ENCODE data around the gene TPSAB1. TPM values are rescaled to one million over a fixed set of nuclear protein-coding genes. Genes with fewer than 3 reads are reported as not detected.

TPSAB1 gene
- polyA plus RNA-seq, 3 donors from 2014 or later: not detected

DNA sequence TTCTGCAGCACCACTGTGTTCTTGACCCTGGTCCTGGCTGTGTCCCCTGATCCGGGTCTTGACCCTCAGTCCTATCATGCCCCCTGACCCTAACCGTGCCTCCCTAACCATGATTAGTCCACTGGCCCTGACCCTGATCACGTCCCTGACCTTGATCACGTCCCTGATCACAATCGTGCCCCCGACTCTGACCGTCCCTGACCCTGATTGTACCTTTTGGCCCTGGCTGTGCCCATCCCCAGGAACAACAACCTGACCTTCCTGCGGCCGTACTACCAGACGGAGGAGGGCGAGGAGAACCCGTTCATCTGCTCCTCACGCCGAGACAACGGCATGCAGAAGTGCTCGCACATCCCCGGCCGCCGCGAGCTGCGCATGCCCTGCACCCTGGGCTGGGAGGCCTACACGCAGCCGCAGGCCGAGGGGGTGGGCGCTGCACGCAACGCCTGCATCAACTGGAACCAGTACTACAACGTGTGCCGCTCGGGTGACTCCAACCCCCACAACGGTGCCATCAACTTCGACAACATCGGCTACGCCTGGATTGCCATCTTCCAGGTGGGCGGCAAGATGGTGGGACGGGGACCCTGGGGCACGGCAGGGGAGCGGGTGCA lies 40.4 kb upstream of the TPSAB1 start:
- peaks cover 0 to 2% of the 10 kb centered on the region in 2 donors for H3K4me1 Mint-ChIP-seq
- H3K27ac Mint-ChIP-seq: peak overlapping the region in 1 of 6 donors; percentile 77
- no peaks in the 10 kb centered on the region for H3K9me3 Mint-ChIP-seq
- no peaks in the 10 kb centered on the region for H3K36me3 Mint-ChIP-seq
- no peak overlapping the region for H3K4me3 Mint-ChIP-seq
- no peak for DNase-seq
- peaks cover 1 to 7% (median 5%) of the 10 kb centered on the region in 3 donors for H3K27me3 Mint-ChIP-seq (ENCODE audit: low read depth in 3 of 3)

DNA sequence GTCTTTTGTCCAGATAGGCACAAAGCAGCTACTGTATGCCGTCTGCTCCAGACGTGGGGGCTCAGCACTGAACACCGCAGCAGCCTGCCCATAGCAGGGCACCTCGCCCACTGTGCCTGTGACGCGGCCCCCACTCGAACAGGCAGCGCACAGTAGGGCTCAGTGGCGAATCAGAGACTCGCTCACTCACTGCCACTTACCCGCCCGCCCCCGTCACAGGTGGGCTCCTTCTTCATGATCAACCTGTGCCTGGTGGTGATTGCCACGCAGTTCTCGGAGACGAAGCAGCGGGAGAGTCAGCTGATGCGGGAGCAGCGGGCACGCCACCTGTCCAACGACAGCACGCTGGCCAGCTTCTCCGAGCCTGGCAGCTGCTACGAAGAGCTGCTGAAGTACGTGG lies 39.1 kb upstream of the TPSAB1 start:
- Mint-ChIP-seq H3K36me3 (no peaks in the 10 kb centered on the region), H3K4me1 (peaks cover 0 to 2% of the 10 kb centered on the region in 2 donors), H3K4me3 (no peak overlapping the region), H3K27me3 (ENCODE audit: low read depth in 3 of 3) (peaks cover 1 to 6% (median 3%) of the 10 kb centered on the region in 3 donors), H3K9me3 (no peaks in the 10 kb centered on the region), H3K27ac (no peak overlapping the region)
- DNase-seq: no peak

DNA sequence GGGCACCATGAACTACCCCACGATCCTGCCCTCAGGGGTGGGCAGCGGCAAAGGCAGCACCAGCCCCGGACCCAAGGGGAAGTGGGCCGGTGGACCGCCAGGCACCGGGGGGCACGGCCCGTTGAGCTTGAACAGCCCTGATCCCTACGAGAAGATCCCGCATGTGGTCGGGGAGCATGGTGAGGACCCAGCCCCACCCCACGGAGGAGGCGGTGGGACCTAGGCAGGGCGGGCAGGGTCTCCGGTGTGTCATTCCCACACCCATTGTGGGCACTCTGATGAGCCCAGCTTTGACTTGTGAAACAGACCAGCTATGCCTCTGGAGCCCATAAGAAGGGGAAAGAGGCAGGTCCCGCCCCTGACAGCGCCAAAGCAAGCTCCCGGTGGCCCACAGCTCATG lies 38.2 kb upstream of the TPSAB1 start:
- DNase-seq: no peak
- no peaks in the 10 kb centered on the region for H3K36me3 Mint-ChIP-seq
- no peak overlapping the region for H3K27ac Mint-ChIP-seq
- H3K9me3 Mint-ChIP-seq: no peaks in the 10 kb centered on the region
- H3K27me3 Mint-ChIP-seq (ENCODE audit: low read depth in 3 of 3): peaks cover 1 to 5% (median 2%) of the 10 kb centered on the region in 3 donors
- H3K4me1 Mint-ChIP-seq: peaks cover 0 to 2% of the 10 kb centered on the region in 2 donors
- no peak overlapping the region for H3K4me3 Mint-ChIP-seq

DNA sequence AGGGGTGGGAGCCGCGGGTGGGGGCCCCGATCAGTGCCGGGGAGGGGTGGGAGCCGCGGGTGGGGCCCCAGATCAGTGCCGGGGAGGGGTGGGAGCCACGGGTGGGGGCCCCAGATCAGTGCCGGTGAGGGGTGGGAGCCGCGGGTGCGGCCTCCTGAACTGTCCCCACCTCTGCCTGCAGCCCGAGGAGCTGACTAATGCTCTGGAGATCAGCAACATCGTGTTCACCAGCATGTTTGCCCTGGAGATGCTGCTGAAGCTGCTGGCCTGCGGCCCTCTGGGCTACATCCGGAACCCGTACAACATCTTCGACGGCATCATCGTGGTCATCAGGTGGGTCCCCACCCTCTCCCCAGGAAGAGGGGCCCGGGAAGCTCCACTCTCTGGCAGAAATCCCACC lies 35.6 kb upstream of the TPSAB1 start:
- no peak for DNase-seq
- no peak overlapping the region for H3K27ac Mint-ChIP-seq
- no peak overlapping the region for H3K4me3 Mint-ChIP-seq
- no peaks in the 10 kb centered on the region for H3K9me3 Mint-ChIP-seq
- peaks cover 0 to 4% (median 1%) of the 10 kb centered on the region in 3 donors for H3K27me3 Mint-ChIP-seq (ENCODE audit: low read depth in 3 of 3)
- no peaks in the 10 kb centered on the region for H3K36me3 Mint-ChIP-seq
- peaks cover 0 to 6% of the 10 kb centered on the region in 2 donors for H3K4me1 Mint-ChIP-seq

DNA sequence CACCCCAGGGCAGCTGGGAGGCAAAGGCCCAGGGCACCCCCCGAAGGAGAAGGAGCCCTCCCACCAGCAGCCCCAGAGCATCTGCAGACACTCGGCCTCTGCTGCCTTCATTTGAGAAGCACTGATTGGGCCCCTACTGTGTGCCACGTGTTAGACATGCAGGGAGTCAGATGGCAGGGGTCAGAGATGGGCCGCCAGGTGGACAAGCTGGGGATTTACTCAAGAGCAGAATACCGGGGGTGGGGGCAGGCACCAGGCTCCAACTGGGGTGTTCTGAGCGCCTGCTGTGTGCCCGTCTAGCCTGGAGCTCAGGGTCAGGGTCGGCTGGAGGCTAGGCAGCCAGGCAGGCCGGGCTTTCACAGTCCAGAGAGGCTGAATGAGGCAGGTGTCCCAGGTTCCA lies 34.2 kb upstream of the TPSAB1 start:
- no peaks in the 10 kb centered on the region for H3K36me3 Mint-ChIP-seq
- no peak overlapping the region for H3K4me3 Mint-ChIP-seq
- no peak overlapping the region for H3K27ac Mint-ChIP-seq
- no peak for DNase-seq
- H3K9me3 Mint-ChIP-seq: no peaks in the 10 kb centered on the region
- H3K27me3 Mint-ChIP-seq (ENCODE audit: low read depth in 3 of 3): peaks cover 0 to 2% (median 0%) of the 10 kb centered on the region in 3 donors
- peaks cover 0 to 6% of the 10 kb centered on the region in 2 donors for H3K4me1 Mint-ChIP-seq

DNA sequence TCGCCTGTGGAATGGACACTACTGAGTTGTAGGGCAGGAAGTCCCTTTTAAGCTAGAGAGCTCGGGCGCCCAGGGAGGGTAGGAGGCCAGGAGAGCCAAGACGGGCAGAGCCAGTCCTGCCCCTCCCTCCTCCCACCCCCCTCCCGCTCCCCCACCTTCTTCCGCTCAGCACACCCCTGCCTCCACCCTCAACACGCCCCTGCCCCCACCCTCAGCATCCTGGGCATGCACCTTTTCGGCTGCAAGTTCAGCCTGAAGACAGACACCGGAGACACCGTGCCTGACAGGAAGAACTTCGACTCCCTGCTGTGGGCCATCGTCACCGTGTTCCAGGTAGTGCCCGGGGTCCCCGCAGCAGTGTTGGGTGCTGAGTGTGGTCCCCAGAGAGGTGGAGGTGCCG lies 33.7 kb upstream of the TPSAB1 start:
- Mint-ChIP-seq H3K27me3 (ENCODE audit: low read depth in 3 of 3) (peaks cover 0 to 2% (median 0%) of the 10 kb centered on the region in 3 donors), H3K9me3 (no peaks in the 10 kb centered on the region), H3K4me1 (peaks cover 0 to 6% of the 10 kb centered on the region in 2 donors), H3K36me3 (no peaks in the 10 kb centered on the region), H3K27ac (no peak overlapping the region), H3K4me3 (no peak overlapping the region)
- DNase-seq: no peak

DNA sequence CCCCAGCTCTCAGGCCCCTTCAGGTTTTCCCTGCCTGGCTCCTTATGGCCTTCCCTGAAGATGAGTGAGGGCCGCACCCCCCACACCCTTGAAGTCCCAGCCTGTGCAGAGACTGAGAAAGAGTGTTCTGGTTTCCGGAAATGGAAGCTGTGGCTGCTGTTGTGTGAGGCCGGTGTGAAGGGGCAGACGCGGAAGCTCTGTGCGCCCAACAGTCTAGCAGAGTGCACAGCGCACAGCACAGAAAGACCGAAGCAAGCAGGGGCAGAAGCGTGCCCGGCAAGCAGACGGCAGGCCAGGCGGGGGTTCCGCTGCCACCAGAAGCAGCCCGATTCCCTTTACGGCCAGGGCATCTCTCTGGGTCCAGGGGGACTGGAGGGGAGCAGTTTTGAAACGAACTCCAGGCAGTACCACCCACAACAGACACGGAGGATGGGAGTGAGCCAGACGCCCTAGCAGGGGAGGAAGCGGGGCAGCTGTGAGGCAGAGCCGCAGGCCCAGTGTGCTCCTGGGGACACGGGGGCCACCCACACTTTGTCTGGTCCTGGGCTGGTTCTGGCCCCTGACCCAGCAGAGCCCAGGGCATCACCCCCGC lies 32.2 kb upstream of the TPSAB1 start:
- Mint-ChIP-seq H3K27ac (peak overlapping the region; percentile 68 to 90 (median 78)), H3K36me3 (no peaks in the 10 kb centered on the region), H3K27me3 (ENCODE audit: low read depth in 3 of 3) (peaks cover 0 to 2% (median 0%) of the 10 kb centered on the region in 3 donors), H3K4me1 (peaks cover 0 to 6% of the 10 kb centered on the region in 2 donors), H3K9me3 (no peaks in the 10 kb centered on the region), H3K4me3 (peak overlapping the region; percentile 65 to 81 (median 77))
- peak; percentile 17 to 42 (median 32) for DNase-seq

DNA sequence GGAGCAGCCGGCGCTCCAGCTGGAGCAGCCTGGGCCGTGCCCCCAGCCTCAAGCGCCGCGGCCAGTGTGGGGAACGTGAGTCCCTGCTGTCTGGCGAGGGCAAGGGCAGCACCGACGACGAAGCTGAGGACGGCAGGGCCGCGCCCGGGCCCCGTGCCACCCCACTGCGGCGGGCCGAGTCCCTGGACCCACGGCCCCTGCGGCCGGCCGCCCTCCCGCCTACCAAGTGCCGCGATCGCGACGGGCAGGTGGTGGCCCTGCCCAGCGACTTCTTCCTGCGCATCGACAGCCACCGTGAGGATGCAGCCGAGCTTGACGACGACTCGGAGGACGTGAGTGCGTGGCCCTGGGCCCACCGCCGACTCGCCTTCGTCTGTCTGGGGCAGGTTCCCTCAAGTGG lies 31.4 kb upstream of the TPSAB1 start:
- Mint-ChIP-seq H3K27me3 (ENCODE audit: low read depth in 3 of 3) (peaks cover 0 to 2% (median 0%) of the 10 kb centered on the region in 3 donors), H3K4me3 (no peak overlapping the region), H3K36me3 (no peaks in the 10 kb centered on the region), H3K9me3 (no peaks in the 10 kb centered on the region), H3K4me1 (peaks cover 0 to 6% of the 10 kb centered on the region in 2 donors), H3K27ac (no peak overlapping the region)
- DNase-seq: no peak

DNA sequence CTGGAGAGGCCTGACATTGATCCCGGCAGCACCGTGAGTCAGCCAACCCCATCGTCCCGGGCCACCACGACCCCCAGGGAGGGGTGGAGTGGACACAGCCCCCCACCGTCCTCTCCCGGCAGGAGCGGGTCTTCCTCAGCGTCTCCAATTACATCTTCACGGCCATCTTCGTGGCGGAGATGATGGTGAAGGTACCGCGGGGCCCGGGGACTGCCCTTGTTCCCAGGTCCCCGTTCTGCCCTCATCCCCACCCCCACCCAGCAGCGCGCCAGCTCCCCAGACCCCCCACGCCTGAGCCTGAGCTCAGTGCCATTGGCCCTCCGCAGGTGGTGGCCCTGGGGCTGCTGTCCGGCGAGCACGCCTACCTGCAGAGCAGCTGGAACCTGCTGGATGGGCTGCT lies 30.0 kb upstream of the TPSAB1 start:
- no peaks in the 10 kb centered on the region for H3K36me3 Mint-ChIP-seq
- H3K4me1 Mint-ChIP-seq: peaks cover 0 to 6% of the 10 kb centered on the region in 2 donors
- no peaks in the 10 kb centered on the region for H3K9me3 Mint-ChIP-seq
- H3K27me3 Mint-ChIP-seq (ENCODE audit: low read depth in 3 of 3): peaks cover 0 to 2% (median 0%) of the 10 kb centered on the region in 3 donors
- H3K27ac Mint-ChIP-seq: no peak overlapping the region
- H3K4me3 Mint-ChIP-seq: no peak overlapping the region
- DNase-seq: no peak

DNA sequence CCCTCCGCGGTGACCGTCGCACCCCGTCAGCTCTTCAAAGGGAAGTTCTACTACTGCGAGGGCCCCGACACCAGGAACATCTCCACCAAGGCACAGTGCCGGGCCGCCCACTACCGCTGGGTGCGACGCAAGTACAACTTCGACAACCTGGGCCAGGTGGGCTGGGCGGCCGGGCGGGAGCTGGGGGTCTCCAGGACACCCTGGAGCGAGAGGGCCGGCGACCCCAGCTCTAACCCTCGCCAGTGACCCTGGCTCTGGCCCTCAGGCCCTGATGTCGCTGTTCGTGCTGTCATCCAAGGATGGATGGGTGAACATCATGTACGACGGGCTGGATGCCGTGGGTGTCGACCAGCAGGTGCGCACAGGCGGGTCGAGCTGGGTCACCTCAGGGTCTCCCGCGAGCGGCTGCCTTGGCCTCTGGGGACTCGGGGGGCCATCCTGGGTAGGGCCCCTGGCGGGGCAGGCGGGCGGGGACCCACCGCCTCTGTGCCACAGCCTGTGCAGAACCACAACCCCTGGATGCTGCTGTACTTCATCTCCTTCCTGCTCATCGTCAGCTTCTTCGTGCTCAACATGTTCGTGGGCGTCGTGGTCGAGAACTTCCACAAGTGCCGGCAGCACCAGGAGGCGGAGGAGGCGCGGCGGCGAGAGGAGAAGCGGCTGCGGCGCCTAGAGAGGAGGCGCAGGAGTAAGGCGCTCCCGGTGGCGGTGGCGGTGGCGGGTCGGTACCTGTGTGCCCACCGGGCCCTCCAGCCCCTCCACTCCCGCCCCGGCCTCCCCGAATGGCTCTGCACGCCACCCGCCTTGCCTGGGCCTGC lies 28.8 kb upstream of the TPSAB1 start:
- peaks cover 0 to 6% of the 10 kb centered on the region in 2 donors for H3K4me1 Mint-ChIP-seq
- H3K4me3 Mint-ChIP-seq: no peak overlapping the region
- no peak overlapping the region for H3K27ac Mint-ChIP-seq
- no peak for DNase-seq
- H3K27me3 Mint-ChIP-seq (ENCODE audit: low read depth in 3 of 3): peaks cover 0 to 1% (median 0%) of the 10 kb centered on the region in 3 donors
- H3K9me3 Mint-ChIP-seq: no peaks in the 10 kb centered on the region
- no peaks in the 10 kb centered on the region for H3K36me3 Mint-ChIP-seq

DNA sequence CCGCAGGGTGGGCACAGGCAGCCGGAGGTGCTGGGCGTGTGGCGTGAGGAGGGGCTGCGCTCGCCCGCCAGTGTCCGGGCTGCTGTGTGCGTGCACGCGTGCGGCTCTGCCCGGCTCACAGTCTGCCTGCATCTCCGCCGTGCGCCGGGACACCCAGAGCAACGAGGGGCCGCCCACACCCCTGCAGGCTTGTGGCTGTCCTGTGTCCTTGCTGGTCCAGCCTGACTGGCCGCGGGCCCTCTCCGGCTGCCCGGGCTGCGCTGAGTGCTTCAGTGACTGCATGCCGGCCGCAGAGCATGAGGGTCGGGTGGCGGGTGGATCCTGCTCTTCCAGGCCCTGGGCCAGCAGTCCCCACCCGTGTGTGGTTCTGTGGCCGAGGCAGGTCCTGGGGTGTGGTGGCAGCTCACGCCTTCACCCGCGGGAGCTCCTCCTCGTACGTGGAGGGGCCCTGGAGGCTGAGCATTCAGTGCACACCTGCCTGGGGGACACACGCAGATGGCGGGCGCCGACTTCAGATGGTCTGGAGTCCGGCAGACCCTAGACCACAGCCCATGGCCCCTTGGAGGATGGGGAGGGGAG lies 27.8 kb upstream of the TPSAB1 start:
- H3K36me3 Mint-ChIP-seq: no peaks in the 10 kb centered on the region
- DNase-seq: no peak
- no peak overlapping the region for H3K27ac Mint-ChIP-seq
- H3K4me3 Mint-ChIP-seq: no peak overlapping the region
- H3K4me1 Mint-ChIP-seq: peaks cover 0 to 6% of the 10 kb centered on the region in 2 donors
- peaks cover 0 to 1% (median 0%) of the 10 kb centered on the region in 3 donors for H3K27me3 Mint-ChIP-seq (ENCODE audit: low read depth in 3 of 3)
- no peaks in the 10 kb centered on the region for H3K9me3 Mint-ChIP-seq

DNA sequence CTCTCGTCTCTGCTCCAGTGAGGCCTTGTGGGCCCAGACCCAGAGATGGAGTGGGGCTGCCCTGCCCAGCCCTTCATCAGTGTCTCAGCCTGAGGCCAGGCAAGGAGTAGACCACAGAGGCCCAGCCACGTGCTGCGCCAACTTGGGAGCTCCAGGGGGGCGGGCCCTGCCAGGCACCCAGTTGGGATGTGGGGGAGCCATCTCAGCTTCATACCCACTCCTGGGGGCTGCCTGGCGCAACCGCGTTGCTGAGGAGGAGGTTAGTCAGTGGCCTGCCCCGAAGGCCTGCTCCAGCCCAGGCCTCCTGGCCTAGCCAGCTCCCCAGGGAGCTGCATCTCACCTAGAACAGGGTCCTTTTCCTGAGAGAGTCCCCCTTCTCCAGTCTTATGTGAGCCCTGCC lies 27.3 kb upstream of the TPSAB1 start:
- Mint-ChIP-seq H3K36me3 (no peaks in the 10 kb centered on the region), H3K9me3 (no peaks in the 10 kb centered on the region), H3K4me3 (no peak overlapping the region), H3K4me1 (peaks cover 0 to 4% of the 10 kb centered on the region in 2 donors), H3K27ac (no peak overlapping the region), H3K27me3 (ENCODE audit: low read depth in 3 of 3) (peaks cover 0 to 1% (median 0%) of the 10 kb centered on the region in 3 donors)
- no peak for DNase-seq

DNA sequence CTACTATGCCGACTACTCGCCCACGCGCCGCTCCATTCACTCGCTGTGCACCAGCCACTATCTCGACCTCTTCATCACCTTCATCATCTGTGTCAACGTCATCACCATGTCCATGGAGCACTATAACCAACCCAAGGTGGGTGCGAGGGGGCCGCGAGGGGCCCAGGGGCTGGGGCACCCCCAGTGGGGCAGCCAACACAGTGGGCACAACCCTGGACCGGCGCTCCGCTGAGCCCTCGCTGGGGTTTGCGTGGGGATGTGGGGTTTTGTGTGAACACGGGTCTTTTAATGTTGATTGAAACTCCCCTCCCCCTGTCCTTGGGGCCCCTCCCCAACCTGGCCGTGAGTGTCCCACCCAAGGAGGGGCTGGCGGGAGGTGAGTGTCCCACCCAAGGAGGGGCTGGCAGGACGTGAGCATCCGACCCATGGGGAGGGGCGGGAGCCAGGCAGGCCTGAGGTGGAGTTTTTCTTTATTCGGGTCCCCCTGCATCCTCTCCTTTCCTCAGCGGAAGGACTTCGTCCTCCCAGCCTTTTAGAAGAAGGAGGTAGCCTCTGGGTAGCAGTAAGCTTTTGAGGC lies 26.6 kb upstream of the TPSAB1 start:
- Mint-ChIP-seq H3K27me3 (ENCODE audit: low read depth in 3 of 3) (peaks cover 0 to 1% (median 0%) of the 10 kb centered on the region in 3 donors), H3K4me1 (peaks cover 0 to 2% of the 10 kb centered on the region in 2 donors), H3K27ac (no peak overlapping the region), H3K4me3 (no peak overlapping the region), H3K36me3 (no peaks in the 10 kb centered on the region), H3K9me3 (no peaks in the 10 kb centered on the region)
- no peak for DNase-seq
